ENCODE data around the gene CCL17.
"Not testable (repeated sequence)": the region's sequence is repeated elsewhere in the genome, so short reads cannot be mapped to it uniquely, and the experiment has no call there.

The CCL17 gene

DNA sequence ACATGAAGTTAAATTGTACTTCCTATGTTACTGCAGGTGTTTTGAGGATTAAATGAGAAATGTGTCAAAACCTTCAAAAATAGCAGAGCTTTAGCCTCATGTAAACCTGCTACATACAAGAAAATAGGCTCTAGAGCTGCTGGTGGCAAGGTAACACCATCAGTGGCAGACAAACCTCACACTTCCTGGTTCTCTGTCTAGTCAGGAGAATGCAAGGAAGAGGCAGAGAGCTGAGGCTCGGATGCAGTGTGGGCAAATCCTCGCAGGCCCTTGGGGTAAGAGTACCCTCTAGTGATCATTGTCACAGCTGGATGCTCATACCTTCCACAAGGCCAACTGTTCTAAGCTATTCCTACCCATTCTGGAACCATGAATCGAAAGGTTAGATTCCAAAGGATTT is 28.4 kb downstream of the CCL17 start:
- no peaks in the 10 kb centered on the region for H3K79me2 ChIP-seq (ENCODE audit: insufficient read depth, low read depth)
- H3K4me2 ChIP-seq = no peak overlapping the region
- TF ChIP-seq, protein P1, sequence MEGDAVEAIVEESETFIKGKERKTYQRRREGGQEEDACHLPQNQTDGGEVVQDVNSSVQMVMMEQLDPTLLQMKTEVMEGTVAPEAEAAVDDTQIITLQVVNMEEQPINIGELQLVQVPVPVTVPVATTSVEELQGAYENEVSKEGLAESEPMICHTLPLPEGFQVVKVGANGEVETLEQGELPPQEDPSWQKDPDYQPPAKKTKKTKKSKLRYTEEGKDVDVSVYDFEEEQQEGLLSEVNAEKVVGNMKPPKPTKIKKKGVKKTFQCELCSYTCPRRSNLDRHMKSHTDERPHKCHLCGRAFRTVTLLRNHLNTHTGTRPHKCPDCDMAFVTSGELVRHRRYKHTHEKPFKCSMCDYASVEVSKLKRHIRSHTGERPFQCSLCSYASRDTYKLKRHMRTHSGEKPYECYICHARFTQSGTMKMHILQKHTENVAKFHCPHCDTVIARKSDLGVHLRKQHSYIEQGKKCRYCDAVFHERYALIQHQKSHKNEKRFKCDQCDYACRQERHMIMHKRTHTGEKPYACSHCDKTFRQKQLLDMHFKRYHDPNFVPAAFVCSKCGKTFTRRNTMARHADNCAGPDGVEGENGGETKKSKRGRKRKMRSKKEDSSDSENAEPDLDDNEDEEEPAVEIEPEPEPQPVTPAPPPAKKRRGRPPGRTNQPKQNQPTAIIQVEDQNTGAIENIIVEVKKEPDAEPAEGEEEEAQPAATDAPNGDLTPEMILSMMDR (conservative IDR thresholded peaks at IDR 0.05; ENCODE audit: low read depth, low read length) = no peak
- 0 out of 2 replicates have a peak, but pooled peaks cover 9% of the 10 kb centered on the region for H3K36me3 ChIP-seq (ENCODE audit: insufficient read depth)
- no peak overlapping the region for H3K27ac ChIP-seq
- no peak overlapping the region for H3K4me3 ChIP-seq (IDR thresholded peaks at IDR 0.05; ENCODE audit: insufficient read depth, low read depth, low read length)
- no peaks in the 10 kb centered on the region for H4K20me1 ChIP-seq (ENCODE audit: insufficient read depth)
- no peaks in the 10 kb centered on the region for H3K27me3 ChIP-seq (ENCODE audit: insufficient read depth, low read depth)
- no peak overlapping the region for H3K9ac ChIP-seq
- no peak overlapping the region for H2AFZ ChIP-seq (ENCODE audit: low read depth)
- no peaks in the 10 kb centered on the region for H3K4me1 ChIP-seq (ENCODE audit: low read depth, poor library complexity, severe bottlenecking)

DNA sequence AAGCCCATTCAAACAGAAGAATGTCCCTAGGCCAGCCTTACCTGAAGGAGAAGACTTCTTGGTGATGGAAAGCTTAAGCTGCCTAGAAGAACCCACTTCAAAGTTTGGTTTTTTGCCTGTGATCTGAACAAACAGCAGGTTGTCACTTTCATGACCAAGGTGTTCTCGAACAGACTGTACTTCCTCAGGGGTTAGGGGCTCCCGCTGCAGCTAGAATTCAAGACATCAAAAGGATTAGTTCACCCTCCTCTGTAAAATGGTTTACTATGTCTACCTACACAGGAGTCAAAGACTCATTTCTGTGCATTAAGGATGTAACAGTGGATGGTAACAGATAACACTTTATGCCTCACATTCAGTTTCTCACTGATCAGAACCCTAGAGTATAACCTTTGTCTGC is 29.4 kb downstream of the CCL17 start:
- Histone ChIP-seq H3K36me3 (ENCODE audit: insufficient read depth) (peaks cover 12% of the 10 kb centered on the region; the same call in 1 of the 2 replicates), H3K4me3 (IDR thresholded peaks at IDR 0.05; ENCODE audit: insufficient read depth, low read depth, low read length) (no peak overlapping the region), H3K4me2 (no peak overlapping the region), H3K27ac (no peak overlapping the region), H4K20me1 (ENCODE audit: insufficient read depth) (no peaks in the 10 kb centered on the region), H2AFZ (ENCODE audit: low read depth) (no peak overlapping the region), H3K9ac (no peak overlapping the region), H3K79me2 (ENCODE audit: insufficient read depth, low read depth) (no peaks in the 10 kb centered on the region), H3K4me1 (ENCODE audit: low read depth, poor library complexity, severe bottlenecking) (no peaks in the 10 kb centered on the region), H3K27me3 (ENCODE audit: insufficient read depth, low read depth) (no peaks in the 10 kb centered on the region)
- TF ChIP-seq, protein P1 (conservative IDR thresholded peaks at IDR 0.05; ENCODE audit: low read depth, low read length) = no peak

DNA sequence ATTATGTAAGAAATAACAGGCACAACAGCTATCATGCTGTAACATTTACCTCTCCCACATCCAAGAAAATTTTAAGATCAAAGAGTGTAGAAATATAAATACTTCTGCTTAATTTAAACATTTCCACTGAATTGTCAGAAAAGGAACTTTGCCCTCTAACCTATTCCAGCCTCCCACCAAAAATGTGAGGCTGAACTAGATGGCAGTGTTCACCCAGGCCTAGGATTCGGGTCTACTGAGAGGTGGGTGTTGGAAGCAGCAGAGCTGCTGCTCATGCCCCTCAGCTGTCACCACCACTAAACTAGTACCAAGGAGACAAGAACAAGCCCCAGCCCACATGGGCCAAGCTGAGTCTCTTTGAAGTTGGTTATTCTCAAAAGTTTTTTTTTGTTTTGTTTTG is 31.3 kb downstream of the CCL17 start:
- no peak overlapping the region for H3K9ac ChIP-seq
- H3K36me3 ChIP-seq (ENCODE audit: insufficient read depth) = peaks cover 14% of the 10 kb centered on the region; the same call in 1 of the 2 replicates
- no peaks in the 10 kb centered on the region for H4K20me1 ChIP-seq (ENCODE audit: insufficient read depth)
- H3K4me3 ChIP-seq (IDR thresholded peaks at IDR 0.05; ENCODE audit: insufficient read depth, low read depth, low read length) = no peak overlapping the region
- H3K79me2 ChIP-seq (ENCODE audit: insufficient read depth, low read depth) = no peaks in the 10 kb centered on the region
- no peak overlapping the region for H3K4me2 ChIP-seq
- H3K4me1 ChIP-seq (ENCODE audit: low read depth, poor library complexity, severe bottlenecking) = no peaks in the 10 kb centered on the region
- no peak overlapping the region for H3K27ac ChIP-seq
- TF ChIP-seq, protein P1 (conservative IDR thresholded peaks at IDR 0.05; ENCODE audit: low read depth, low read length) = no peak
- H2AFZ ChIP-seq (ENCODE audit: low read depth) = no peak overlapping the region
- no peaks in the 10 kb centered on the region for H3K27me3 ChIP-seq (ENCODE audit: insufficient read depth, low read depth)

DNA sequence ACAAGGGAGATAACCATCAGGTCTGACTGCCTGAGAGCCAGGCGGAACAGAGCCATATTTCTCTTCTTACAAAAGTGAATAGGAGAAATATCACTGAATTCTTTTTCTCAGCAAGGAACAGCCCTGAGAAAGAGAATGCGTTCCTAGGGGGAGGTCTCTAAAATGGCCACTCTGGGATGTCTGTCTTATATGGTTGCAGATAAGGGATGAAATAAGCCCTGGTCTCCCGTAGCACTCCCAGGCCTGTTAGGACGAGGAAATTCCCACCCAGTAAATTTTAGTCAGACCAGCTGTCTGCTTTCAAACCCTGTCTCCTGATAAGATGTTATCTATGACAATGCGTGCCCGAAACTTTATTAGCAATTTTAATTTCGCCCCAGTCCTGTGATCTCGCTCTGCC is 35.4 kb downstream of the CCL17 start:
- H3K27ac ChIP-seq = not testable (repeated sequence)

DNA sequence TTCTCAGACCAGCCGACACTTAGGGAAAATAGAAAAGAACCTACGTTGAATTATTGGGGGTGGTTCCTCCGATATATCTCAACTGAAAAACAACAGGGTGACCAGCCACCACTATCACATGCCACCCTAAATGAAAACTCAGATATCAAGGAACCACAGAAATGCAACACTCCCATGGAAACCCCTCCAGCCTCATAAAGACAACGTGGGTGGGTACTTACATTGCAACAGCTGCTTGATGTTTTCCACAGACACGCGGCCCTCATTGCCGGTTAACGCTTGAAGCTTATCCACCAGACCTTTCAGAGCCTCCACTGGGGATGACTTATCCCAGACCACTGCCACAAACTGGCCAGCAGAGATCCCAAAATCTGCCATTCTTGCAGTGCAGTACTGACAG is 36.0 kb downstream of the CCL17 start:
- not testable (repeated sequence) for H4K20me1 ChIP-seq (ENCODE audit: insufficient read depth); H3K27me3 ChIP-seq (ENCODE audit: insufficient read depth, low read depth); H3K27ac ChIP-seq; H3K4me2 ChIP-seq; H2AFZ ChIP-seq (ENCODE audit: low read depth); H3K4me1 ChIP-seq (ENCODE audit: low read depth, poor library complexity, severe bottlenecking); H3K4me3 ChIP-seq (IDR thresholded peaks at IDR 0.05; ENCODE audit: insufficient read depth, low read depth, low read length); H3K9ac ChIP-seq
- peaks cover 11% of the 10 kb centered on the region; the same call in 1 of the 2 replicates for H3K36me3 ChIP-seq (ENCODE audit: insufficient read depth)
- peaks cover 20% of the 10 kb centered on the region; the same call in 1 of the 2 replicates for H3K79me2 ChIP-seq (ENCODE audit: insufficient read depth, low read depth)

More for the DNA sequence above, 35.4 kb downstream of the CCL17 start:
- H3K79me2 ChIP-seq (ENCODE audit: insufficient read depth, low read depth) = peaks cover 15% of the 10 kb centered on the region; the same call in 1 of the 2 replicates
- not testable (repeated sequence) for H2AFZ ChIP-seq (ENCODE audit: low read depth); H3K27me3 ChIP-seq (ENCODE audit: insufficient read depth, low read depth); H3K4me1 ChIP-seq (ENCODE audit: low read depth, poor library complexity, severe bottlenecking); H4K20me1 ChIP-seq (ENCODE audit: insufficient read depth); H3K9ac ChIP-seq; H3K4me2 ChIP-seq; H3K4me3 ChIP-seq (IDR thresholded peaks at IDR 0.05; ENCODE audit: insufficient read depth, low read depth, low read length)
- peaks cover 11% of the 10 kb centered on the region; the same call in 1 of the 2 replicates for H3K36me3 ChIP-seq (ENCODE audit: insufficient read depth)
